ENCODE measurements around the gene VILL.

GRCh38 chr3:38028621-38029361 lies 38.2 kb downstream of the VILL start:
- no peak for TF ChIP-seq CTCF (IDR thresholded peaks at IDR 0.05; ENCODE audit: insufficient read depth, low read depth, low read length)
- TF ChIP-seq EZH2 (IDR thresholded peaks at IDR 0.05; ENCODE audit: insufficient read depth, low read length), result no peak

Data from astrocyte (in vitro differentiated cells and primary cell).